ENCODE measurements around the gene BAIAP3. TPM values are rescaled to one million over a fixed set of nuclear protein-coding genes. Genes with fewer than 3 reads are reported as not detected.

BAIAP3 gene
- total RNA-seq, 1 experiment from 2014 or later, result 44.7 TPM

DNA sequence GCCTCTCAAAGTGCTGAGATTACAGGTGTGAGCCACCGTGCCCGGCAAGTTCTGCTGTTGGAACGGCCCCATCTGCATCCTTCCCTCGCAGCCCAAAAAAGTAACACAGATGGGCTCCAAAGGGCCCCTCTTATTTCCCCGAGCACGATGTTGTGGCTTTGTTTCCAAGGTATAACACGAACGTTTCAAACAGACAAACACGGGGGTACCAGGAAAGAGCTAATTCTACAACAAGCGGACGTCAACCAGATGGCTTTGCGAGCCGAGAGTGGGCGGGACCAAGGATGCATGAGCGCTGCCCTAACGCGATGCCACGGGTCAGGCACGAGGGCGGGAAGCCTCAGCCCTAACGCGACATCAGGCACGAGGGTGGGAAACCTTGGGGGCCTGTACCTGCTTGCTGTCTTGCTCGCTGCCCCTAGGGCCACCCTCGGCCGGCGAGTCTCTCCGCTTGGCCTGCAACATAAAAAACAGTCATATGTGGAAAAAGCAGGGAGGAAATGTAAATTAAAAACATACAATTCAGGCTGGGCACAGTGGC is 56.9 kb downstream of the BAIAP3 start (continued):
- TF ChIP-seq SRF (IDR thresholded peaks at IDR 0.05; ENCODE audit: low read depth) (no peak), EZH2phosphoT487 (IDR thresholded peaks at IDR 0.05; ENCODE audit: borderline replicate concordance) (no peak), EGR1 (IDR thresholded peaks at IDR 0.05; ENCODE audit: low read depth) (no peak), CEBPB (IDR thresholded peaks at IDR 0.05; ENCODE audit: low read depth) (no peak), SIN3A (IDR thresholded peaks at IDR 0.05; ENCODE audit: low read depth) (no peak)
- TF ChIP-seq, protein P1, sequence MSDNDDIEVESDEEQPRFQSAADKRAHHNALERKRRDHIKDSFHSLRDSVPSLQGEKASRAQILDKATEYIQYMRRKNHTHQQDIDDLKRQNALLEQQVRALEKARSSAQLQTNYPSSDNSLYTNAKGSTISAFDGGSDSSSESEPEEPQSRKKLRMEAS (IDR thresholded peaks at IDR 0.05), result no peak
- TF ChIP-seq, protein P2, sequence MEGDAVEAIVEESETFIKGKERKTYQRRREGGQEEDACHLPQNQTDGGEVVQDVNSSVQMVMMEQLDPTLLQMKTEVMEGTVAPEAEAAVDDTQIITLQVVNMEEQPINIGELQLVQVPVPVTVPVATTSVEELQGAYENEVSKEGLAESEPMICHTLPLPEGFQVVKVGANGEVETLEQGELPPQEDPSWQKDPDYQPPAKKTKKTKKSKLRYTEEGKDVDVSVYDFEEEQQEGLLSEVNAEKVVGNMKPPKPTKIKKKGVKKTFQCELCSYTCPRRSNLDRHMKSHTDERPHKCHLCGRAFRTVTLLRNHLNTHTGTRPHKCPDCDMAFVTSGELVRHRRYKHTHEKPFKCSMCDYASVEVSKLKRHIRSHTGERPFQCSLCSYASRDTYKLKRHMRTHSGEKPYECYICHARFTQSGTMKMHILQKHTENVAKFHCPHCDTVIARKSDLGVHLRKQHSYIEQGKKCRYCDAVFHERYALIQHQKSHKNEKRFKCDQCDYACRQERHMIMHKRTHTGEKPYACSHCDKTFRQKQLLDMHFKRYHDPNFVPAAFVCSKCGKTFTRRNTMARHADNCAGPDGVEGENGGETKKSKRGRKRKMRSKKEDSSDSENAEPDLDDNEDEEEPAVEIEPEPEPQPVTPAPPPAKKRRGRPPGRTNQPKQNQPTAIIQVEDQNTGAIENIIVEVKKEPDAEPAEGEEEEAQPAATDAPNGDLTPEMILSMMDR (IDR thresholded peaks at IDR 0.05 in 2 of 3, conservative IDR thresholded peaks at IDR 0.05 in 1 of 3; ENCODE audit: borderline replicate concordance in 1 of 3, insufficient read depth in 1 of 3, low read depth in 2 of 3, low read length in 2 of 3), result no peak

DNA sequence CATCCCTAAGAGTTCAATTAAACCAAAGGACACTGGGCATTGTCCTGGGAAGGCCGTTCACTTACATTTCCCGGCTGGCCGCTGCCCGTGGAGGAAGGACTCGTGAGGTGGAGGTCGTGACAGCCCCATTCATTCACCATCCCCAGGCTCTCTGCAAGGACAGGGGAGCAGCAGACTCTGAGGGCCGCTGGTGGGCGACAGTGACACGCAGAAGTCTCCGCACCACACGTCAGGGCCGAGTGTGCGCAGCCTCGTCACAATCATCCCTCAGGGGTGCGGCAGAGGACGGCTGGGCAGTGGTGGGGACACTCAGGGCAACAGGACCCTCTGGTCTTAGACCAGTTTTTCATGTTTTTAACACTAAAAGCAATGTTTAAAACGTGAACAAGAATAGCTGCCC is 59.4 kb downstream of the BAIAP3 start:
- no peak overlapping the region for H2AFZ ChIP-seq (ENCODE audit: low read depth, low read length, poor library complexity, severe bottlenecking)

More for the DNA sequence above, 59.4 kb downstream of the BAIAP3 start:
- BruUV-seq (replicated peaks), result no TSS peak
- Histone ChIP-seq H3K4me2 (ENCODE audit: low read length) (no peak overlapping the region), H3K4me3 (replicated peaks in 1 of 2; ENCODE audit: low read depth in 1 of 2, low read length in 2 of 2) (no peak overlapping the region), H3K4me1 (ENCODE audit: control insufficient read depth in 1 of 2, insufficient read depth in 2 of 2, low read length in 2 of 2) (no peaks in the 10 kb centered on the region), H3K27me3 (ENCODE audit: insufficient read depth, low read length) (no peaks in the 10 kb centered on the region), H4K20me1 (ENCODE audit: insufficient read depth) (no peaks in the 10 kb centered on the region), H3K27ac (ENCODE audit: low read depth, low read length) (no peak overlapping the region), H3K9ac (ENCODE audit: low read length) (no peak overlapping the region), H3K9me2 (ENCODE audit: insufficient read depth) (no peaks in the 10 kb centered on the region), H3K79me2 (ENCODE audit: insufficient read depth, low read length) (no peaks in the 10 kb centered on the region), H3K36me3 (ENCODE audit: control insufficient read depth in 1 of 2, insufficient read depth in 2 of 2, low read length in 2 of 2) (no peaks in the 10 kb centered on the region; a peak in 1 of 4 replicates), H3K9me3 (ENCODE audit: control insufficient read depth in 1 of 2, insufficient read depth in 1 of 2, low read depth in 1 of 2, low read length in 2 of 2) (no peaks in the 10 kb centered on the region)
- TF ChIP-seq SP1 (IDR thresholded peaks at IDR 0.05; ENCODE audit: low read depth), result no peak
- TF ChIP-seq, protein P3, sequence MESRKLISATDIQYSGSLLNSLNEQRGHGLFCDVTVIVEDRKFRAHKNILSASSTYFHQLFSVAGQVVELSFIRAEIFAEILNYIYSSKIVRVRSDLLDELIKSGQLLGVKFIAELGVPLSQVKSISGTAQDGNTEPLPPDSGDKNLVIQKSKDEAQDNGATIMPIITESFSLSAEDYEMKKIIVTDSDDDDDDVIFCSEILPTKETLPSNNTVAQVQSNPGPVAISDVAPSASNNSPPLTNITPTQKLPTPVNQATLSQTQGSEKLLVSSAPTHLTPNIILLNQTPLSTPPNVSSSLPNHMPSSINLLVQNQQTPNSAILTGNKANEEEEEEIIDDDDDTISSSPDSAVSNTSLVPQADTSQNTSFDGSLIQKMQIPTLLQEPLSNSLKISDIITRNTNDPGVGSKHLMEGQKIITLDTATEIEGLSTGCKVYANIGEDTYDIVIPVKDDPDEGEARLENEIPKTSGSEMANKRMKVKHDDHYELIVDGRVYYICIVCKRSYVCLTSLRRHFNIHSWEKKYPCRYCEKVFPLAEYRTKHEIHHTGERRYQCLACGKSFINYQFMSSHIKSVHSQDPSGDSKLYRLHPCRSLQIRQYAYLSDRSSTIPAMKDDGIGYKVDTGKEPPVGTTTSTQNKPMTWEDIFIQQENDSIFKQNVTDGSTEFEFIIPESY (IDR thresholded peaks at IDR 0.05; ENCODE audit: extremely low read depth, insufficient replicate concordance, low read length), result no peak
- no peak for DNase-seq (ENCODE audit: low read depth, low spot score)
- intact Hi-C loops (cut with micrococcal nuclease), result no loop called here
- ATAC-seq, result no peak
- ChIA-PET POLR2A (no interaction called here), RAD21 (ENCODE audit: low non-redundant PET in 1 of 2, low total read pairs in 2 of 2, uncharacterized antibody in 2 of 2, unreplicated experiment in 2 of 2) (no interaction called here), CTCF (no interaction called here)
